Activated naive CD4-positive, alpha-beta T cell treated with Interleukin-2 at 50 U/mL for 16 hours (primary cell): ENCODE results near the gene ETV3.
A peak's percentile ranks its signal among the peaks of the same experiment; 100 is the strongest.

ENCODE experiments used
- DNase-seq: peaks from one replicate; pipeline ENCODE4 v3.0.0-alpha.2; 2020

ETV3 gene

GRCh38 chr1:157087030-157087429 is 51.2 kb downstream of the ETV3 start:
- no peak for DNase-seq

DNA sequence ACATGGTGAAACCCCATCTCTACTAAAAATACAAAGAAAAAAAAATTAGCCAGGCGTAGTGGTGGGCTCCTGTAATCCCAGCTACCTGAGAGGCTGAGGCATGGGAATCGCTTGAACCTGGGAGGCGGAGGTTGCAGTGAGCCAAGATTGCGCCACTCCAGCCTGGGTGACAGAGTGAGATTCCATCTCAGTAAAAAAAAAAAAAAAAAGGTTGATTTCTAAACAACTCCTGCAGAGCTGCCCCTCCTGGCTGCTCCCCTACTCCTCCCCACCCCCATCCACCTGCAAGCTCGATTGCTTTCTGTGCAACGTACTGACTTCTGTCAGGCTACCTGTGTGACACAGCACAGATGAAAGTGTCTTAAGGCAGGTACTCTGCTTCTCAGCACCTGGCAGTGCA is 51.9 kb downstream of the ETV3 start:
- no peak for DNase-seq

DNA sequence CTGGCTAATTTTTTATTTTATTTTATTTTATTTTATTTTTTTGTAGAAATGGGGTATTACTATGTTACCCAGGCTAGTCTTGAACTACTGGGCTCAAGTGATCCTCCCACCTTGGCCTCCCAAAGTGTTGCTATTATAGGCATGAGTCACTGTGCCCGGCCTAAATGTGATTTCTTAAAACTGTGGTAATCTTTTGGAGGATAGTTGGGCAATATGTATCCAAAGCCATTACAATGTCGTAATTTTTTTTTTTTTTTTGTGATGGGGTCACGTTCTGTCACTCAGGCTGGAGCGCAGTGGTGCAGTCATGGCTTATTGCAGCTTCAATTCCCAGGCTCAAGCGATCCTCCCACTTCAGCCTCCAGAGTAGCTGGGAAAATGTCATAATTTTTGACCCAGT is 52.8 kb downstream of the ETV3 start:
- no peak for DNase-seq

GRCh38 chr1:157084720-157085119 is 53.5 kb downstream of the ETV3 start:
- no peak for DNase-seq

GRCh38 chr1:157081707-157082106 is 56.5 kb downstream of the ETV3 start:
- no peak for DNase-seq

DNA sequence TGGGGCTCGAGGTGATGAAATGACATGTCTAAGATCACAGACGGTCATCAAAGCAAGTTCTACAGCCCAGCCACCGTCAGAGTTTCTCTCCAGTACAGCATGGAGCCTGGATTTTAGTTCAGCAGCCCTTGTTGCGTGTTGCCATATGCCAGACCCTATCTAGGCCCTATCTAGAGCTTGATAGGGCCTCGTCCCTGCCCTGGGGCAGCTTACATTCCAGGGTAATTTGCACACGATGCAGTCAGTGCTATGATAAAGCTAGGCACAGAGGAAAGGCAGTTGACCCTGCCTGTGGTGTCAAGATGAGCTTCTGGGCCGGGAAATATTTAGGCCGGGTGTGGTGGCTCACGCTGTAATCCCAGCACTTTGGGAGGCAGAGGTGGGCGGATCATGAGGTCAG is 57.5 kb downstream of the ETV3 start:
- no peak for DNase-seq

GRCh38 chr1:157077394-157077793 is 60.8 kb downstream of the ETV3 start:
- DNase-seq = no peak

DNA sequence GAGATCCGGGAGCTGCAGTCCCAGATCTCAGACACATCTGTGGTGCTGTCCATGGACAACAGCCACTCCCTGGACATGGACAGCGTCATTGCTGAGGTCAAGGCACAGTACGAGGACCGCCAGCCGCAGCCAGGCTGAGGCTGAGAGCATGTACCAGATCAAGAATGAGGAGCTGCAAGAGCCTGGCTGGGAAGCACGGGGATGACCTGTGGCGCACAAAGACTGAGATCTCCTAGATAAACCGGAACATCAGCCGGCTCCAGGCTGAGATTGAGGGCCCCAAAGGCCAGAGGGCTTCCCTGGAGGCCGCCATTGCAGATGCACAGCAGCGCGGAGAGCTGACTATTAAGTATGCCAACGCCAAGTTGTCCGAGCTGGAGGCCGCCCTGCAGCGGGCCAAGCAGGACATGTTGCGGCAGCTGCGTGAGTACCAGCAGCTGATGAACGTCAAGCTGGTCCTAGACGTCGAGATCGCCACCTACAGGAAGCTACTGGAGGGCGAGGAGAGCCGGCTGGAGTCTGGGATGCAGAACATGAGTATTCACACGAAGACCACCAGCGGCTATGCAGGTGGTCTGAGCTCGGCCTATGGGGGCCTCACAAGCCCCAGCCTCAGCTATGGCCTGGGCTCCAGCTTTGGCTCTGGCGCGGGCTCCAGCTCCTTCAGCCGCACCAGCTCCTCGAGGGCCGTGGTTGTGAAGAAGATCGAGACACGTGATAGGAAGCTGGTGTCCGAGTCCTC is 64.1 kb downstream of the ETV3 start:
- DNase-seq = peak; percentile 22
